Measurements from ENCODE around the gene FARP1. TPM values are rescaled to one million over a fixed set of nuclear protein-coding genes. Genes with fewer than 3 reads are reported as not detected.

The FARP1 gene
- total and polyA plus RNA-seq, 10 of the 15 experiments (the other 5 are each of a cell fraction or from before 2014, with no cell fraction given), result 0.17 to 6.9 (median 0.68) TPM

GRCh38 chr13:98484289-98485219 is 341.7 kb downstream of the FARP1 start:
- DNase-seq (ENCODE audit: low read depth, low spot score) (no peak), ATAC-seq (peak; percentile 70), FAIRE-seq (no peak)
- Histone ChIP-seq H3K27me3 (replicated peaks in 1 of 2; ENCODE audit: control insufficient read depth in 2 of 2, insufficient read depth in 2 of 2, low read length in 1 of 2) (no peaks in the 10 kb centered on the region), H3K9ac (ENCODE audit: control insufficient read depth, insufficient read depth, low read length) (peak overlapping the region; percentile 43; the same call in 1 of the 2 replicates), H2AFZ (ENCODE audit: control insufficient read depth, low read depth, low read length) (no peak overlapping the region), H3K4me1 (ENCODE audit: control insufficient read depth, insufficient read depth, low read length) (peaks cover 81% of the 10 kb centered on the region), H3K9me3 (replicated peaks; ENCODE audit: control insufficient read depth, insufficient read depth, low read length) (no peaks in the 10 kb centered on the region), H3K79me2 (ENCODE audit: control insufficient read depth, insufficient read depth, low read length) (peaks cover 74% of the 10 kb centered on the region), H3K36me3 (ENCODE audit: control insufficient read depth in 2 of 2, insufficient read depth in 2 of 2, low read length in 1 of 2) (peaks cover 2 to 4% of the 10 kb centered on the region in 2 experiments; a peak in 3 of 4 replicates), H4K20me1 (ENCODE audit: control insufficient read depth, insufficient read depth) (no peaks in the 10 kb centered on the region; the same call in 1 of the 2 replicates), H3K4me2 (ENCODE audit: control insufficient read depth, insufficient read depth) (peak overlapping the region; percentile 67), H3K27ac (ENCODE audit: control insufficient read depth, insufficient read depth) (peak overlapping the region; percentile 79), H3K4me3 (no peak overlapping the region)
- ChIA-PET CTCF (interaction anchor here (0.6 to 4.8 kb wide), 8 partner anchors 8 to 337 kb away, joined by 3 to 56 read pairs (median 6); no protein-coding TSS in a partner anchor), SMC1A (ENCODE audit: uncharacterized antibody, unreplicated experiment) (interaction anchor here (1.0 to 7.2 kb wide), 13 partner anchors 11 to 169 kb away, joined by 3 to 38 read pairs (median 5); no protein-coding TSS in a partner anchor), RAD21 (ENCODE audit: unreplicated experiment) (interaction anchor here (0.8 to 6.0 kb wide), 10 partner anchors 9 to 168 kb away, joined by 3 to 40 read pairs (median 4); no protein-coding TSS in a partner anchor), POLR2A (interaction anchor here (0.5 to 1.3 kb wide), 3 partner anchors 21 to 170 kb away, joined by 3 to 10 read pairs (median 4); no protein-coding TSS in a partner anchor)
- in situ Hi-C loops (cut with MboI), result no loop called here
- 59% methylated on average over 21 of the region's 21 CpGs for whole genome bisulfite sequencing (ENCODE audit: insufficient coverage, insufficient replicate concordance, low lambda C conversion rate, missing lambda C conversion rate)
- no TSS peak for BruUV-seq (replicated peaks)
- intact Hi-C loops (cut with micrococcal nuclease; ENCODE audit: unreplicated experiment), result no loop called here
- TF ChIP-seq CREB1 (IDR thresholded peaks at IDR 0.05; ENCODE audit: low read depth) (peak; percentile 46; the same call in 1 of the 2 replicates), CBFB (IDR thresholded peaks at IDR 0.05; ENCODE audit: low read depth) (no peak), MYB (IDR thresholded peaks at IDR 0.05; ENCODE audit: borderline replicate concordance, low read depth, low read length) (no peak), SRF (IDR thresholded peaks at IDR 0.05; ENCODE audit: low read depth in 2 of 2, low read length in 2 of 2) (peak in 1 of 2 experiments; percentile 78; a peak in 3 of 4 replicates), IKZF2 (IDR thresholded peaks at IDR 0.05) (no peak), SMAD1 (IDR thresholded peaks at IDR 0.05; ENCODE audit: low read depth, partially characterized antibody) (no peak), NFYA (IDR thresholded peaks at IDR 0.05; ENCODE audit: borderline replicate concordance, low read depth, low read length) (no peak), RAD21 (IDR thresholded peaks at IDR 0.05; ENCODE audit: insufficient read depth, low read depth, low read length) (no peak), IKZF1 (conservative IDR thresholded peaks at IDR 0.05) (0 out of 2 replicates have a peak, but pooled peaks have one; percentile 27), HDAC2 (IDR thresholded peaks at IDR 0.05) (no peak), RUNX3 (IDR thresholded peaks at IDR 0.05; ENCODE audit: low read length) (peak; percentile 72), NKRF (conservative IDR thresholded peaks at IDR 0.05) (no peak), CREM (IDR thresholded peaks at IDR 0.05; ENCODE audit: low read depth) (peak; percentile 48; the same call in 1 of the 2 replicates), MEF2B (IDR thresholded peaks at IDR 0.05; ENCODE audit: partially characterized antibody, poor library complexity, severe bottlenecking) (no peak), IRF4 (IDR thresholded peaks at IDR 0.05; ENCODE audit: low read depth, low read length) (no peak)
- TF ChIP-seq, protein P1, sequence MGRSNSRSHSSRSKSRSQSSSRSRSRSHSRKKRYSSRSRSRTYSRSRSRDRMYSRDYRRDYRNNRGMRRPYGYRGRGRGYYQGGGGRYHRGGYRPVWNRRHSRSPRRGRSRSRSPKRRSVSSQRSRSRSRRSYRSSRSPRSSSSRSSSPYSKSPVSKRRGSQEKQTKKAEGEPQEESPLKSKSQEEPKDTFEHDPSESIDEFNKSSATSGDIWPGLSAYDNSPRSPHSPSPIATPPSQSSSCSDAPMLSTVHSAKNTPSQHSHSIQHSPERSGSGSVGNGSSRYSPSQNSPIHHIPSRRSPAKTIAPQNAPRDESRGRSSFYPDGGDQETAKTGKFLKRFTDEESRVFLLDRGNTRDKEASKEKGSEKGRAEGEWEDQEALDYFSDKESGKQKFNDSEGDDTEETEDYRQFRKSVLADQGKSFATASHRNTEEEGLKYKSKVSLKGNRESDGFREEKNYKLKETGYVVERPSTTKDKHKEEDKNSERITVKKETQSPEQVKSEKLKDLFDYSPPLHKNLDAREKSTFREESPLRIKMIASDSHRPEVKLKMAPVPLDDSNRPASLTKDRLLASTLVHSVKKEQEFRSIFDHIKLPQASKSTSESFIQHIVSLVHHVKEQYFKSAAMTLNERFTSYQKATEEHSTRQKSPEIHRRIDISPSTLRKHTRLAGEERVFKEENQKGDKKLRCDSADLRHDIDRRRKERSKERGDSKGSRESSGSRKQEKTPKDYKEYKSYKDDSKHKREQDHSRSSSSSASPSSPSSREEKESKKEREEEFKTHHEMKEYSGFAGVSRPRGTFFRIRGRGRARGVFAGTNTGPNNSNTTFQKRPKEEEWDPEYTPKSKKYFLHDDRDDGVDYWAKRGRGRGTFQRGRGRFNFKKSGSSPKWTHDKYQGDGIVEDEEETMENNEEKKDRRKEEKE (IDR thresholded peaks at IDR 0.05), result no peak
- TF ChIP-seq, protein P2, sequence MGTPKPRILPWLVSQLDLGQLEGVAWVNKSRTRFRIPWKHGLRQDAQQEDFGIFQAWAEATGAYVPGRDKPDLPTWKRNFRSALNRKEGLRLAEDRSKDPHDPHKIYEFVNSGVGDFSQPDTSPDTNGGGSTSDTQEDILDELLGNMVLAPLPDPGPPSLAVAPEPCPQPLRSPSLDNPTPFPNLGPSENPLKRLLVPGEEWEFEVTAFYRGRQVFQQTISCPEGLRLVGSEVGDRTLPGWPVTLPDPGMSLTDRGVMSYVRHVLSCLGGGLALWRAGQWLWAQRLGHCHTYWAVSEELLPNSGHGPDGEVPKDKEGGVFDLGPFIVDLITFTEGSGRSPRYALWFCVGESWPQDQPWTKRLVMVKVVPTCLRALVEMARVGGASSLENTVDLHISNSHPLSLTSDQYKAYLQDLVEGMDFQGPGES (IDR thresholded peaks at IDR 0.05), result no peak
